ENCODE measurements around the gene C21orf91. TPM values are rescaled to one million over a fixed set of nuclear protein-coding genes. Genes with fewer than 3 reads are reported as not detected.

C21orf91 gene
- total RNA-seq, 2 experiments from 2014 or later: 40.9 to 42.2 TPM

DNA sequence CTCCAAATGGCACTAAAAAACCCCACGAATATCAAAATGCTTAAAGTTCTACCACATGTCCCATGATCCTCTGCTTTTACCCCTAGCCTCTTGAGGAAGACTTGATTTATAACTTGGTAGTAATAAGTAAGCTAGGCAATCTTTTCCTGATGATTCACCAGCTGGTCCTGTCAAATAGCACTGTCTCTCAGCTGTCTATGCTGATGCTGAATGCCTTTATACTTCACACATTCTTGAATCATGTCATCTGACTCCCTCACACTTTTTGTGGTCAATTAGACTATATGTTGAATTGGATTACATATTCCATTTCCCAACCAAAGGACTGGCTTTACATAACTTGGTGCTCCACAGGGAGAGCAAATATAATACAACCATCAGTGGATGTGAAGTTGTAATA is 16.6 kb downstream of the C21orf91 start:
- peaks cover 67% of the 10 kb centered on the region for H3K36me3 Mint-ChIP-seq (ENCODE audit: low read depth)
- Histone ChIP-seq H3K4me1 (ENCODE audit: insufficient read depth, low read length) (peaks cover 17% of the 10 kb centered on the region), H3K4me3 (ENCODE audit: low read length) (no peak overlapping the region), H3K36me3 (ENCODE audit: insufficient read depth, low read length) (peaks cover 29% of the 10 kb centered on the region), H3K9me3 (ENCODE audit: control insufficient read depth in 1 of 2, insufficient read depth in 1 of 2, low read length in 2 of 2) (no peaks in the 10 kb centered on the region), H3K27ac (ENCODE audit: low read depth in 1 of 2, low read length in 2 of 2) (no peak overlapping the region), H3K27me3 (ENCODE audit: control insufficient read depth in 1 of 2, insufficient read depth in 2 of 2, low read length in 2 of 2) (no peaks in the 10 kb centered on the region)
- H3K4me3 Mint-ChIP-seq: no peak overlapping the region
- peaks cover 67% of the 10 kb centered on the region for H3K4me1 Mint-ChIP-seq (ENCODE audit: low read depth)
- intact Hi-C loops (cut with DNase I, micrococcal nuclease): no loop called here
- H3K9me3 Mint-ChIP-seq: peaks cover 3% of the 10 kb centered on the region
- TF ChIP-seq, protein P1, sequence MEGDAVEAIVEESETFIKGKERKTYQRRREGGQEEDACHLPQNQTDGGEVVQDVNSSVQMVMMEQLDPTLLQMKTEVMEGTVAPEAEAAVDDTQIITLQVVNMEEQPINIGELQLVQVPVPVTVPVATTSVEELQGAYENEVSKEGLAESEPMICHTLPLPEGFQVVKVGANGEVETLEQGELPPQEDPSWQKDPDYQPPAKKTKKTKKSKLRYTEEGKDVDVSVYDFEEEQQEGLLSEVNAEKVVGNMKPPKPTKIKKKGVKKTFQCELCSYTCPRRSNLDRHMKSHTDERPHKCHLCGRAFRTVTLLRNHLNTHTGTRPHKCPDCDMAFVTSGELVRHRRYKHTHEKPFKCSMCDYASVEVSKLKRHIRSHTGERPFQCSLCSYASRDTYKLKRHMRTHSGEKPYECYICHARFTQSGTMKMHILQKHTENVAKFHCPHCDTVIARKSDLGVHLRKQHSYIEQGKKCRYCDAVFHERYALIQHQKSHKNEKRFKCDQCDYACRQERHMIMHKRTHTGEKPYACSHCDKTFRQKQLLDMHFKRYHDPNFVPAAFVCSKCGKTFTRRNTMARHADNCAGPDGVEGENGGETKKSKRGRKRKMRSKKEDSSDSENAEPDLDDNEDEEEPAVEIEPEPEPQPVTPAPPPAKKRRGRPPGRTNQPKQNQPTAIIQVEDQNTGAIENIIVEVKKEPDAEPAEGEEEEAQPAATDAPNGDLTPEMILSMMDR (IDR thresholded peaks at IDR 0.05): no peak
- ChIA-PET CTCF (no interaction called here), POLR2A (no interaction called here)
- no peaks in the 10 kb centered on the region for H3K27me3 Mint-ChIP-seq
- ATAC-seq (ENCODE audit: poor library complexity) (no peak), DNase-seq (no peak)
- peak overlapping the region; percentile 58 for H3K27ac Mint-ChIP-seq

DNA sequence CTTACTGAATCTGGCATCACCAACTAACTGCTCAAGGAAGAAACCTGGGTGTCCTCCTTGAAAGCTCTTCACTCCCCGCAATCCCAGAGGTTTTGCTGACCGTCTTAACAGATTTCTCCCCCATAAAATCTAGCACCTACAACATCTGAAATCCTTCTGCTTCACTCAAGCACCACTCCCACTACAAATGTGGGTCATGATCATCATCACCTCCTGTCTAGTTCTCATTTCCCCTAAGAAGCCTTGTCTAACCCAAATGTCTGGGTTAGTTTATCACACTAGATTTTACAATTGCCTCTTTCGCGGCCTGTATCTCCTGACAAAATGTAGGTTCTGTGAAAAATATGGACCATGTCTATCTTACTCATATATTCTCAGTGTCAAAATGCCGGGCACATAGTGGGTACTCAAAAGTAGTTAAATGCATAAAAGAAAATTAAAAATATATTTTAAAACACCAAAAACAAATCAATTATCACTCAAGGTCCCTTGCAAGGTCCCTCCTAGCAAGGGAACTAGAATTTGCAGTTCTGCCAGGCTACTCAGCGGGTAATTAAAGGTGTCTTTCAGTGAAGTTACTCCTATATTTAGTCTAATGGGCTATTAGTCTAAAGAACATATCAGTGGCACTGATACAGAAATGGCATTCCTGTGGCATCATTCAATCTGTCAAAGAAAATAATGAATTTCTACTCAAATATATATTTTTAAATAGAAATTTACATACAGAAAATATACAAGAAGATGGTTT is 19.6 kb downstream of the C21orf91 start:
- Histone ChIP-seq H3K9me3 (ENCODE audit: control insufficient read depth in 1 of 2, insufficient read depth in 1 of 2, low read length in 2 of 2) (no peaks in the 10 kb centered on the region), H3K4me3 (ENCODE audit: low read length) (no peak overlapping the region), H3K27me3 (ENCODE audit: control insufficient read depth in 1 of 2, insufficient read depth in 2 of 2, low read length in 2 of 2) (no peaks in the 10 kb centered on the region), H3K36me3 (ENCODE audit: insufficient read depth, low read length) (peaks cover 29% of the 10 kb centered on the region), H3K4me1 (ENCODE audit: insufficient read depth, low read length) (peaks cover 26% of the 10 kb centered on the region), H3K27ac (ENCODE audit: low read depth in 1 of 2, low read length in 2 of 2) (peak overlapping the region in 1 of 2 donors; percentile 14)
- DNase-seq: peak in 2 of 14 experiments; percentile 63 to 78
- H3K4me1 Mint-ChIP-seq (ENCODE audit: low read depth): peaks cover 66% of the 10 kb centered on the region
- H3K9me3 Mint-ChIP-seq: no peaks in the 10 kb centered on the region
- peak overlapping the region; percentile 2 for H3K4me3 Mint-ChIP-seq
- intact Hi-C loops (cut with DNase I, micrococcal nuclease): no loop called here
- peaks cover 64% of the 10 kb centered on the region for H3K36me3 Mint-ChIP-seq (ENCODE audit: low read depth)
- peak overlapping the region; percentile 83 for H3K27ac Mint-ChIP-seq
- POLR2A ChIA-PET: interaction anchor here (0.9 to 2.3 kb wide), 6 partner anchors 12 to 188 kb away, joined by 3 to 13 read pairs (median 6); partner anchors contain the start of gene C21orf91
- TF ChIP-seq, protein P1 (IDR thresholded peaks at IDR 0.05): no peak
- H3K27me3 Mint-ChIP-seq: no peaks in the 10 kb centered on the region
- CTCF ChIA-PET: interaction anchor here (1.0 to 2.4 kb wide), 4 partner anchors 12 to 186 kb away, joined by 3 to 7 read pairs (median 4); no protein-coding TSS in a partner anchor
- peak; percentile 72 for ATAC-seq (ENCODE audit: poor library complexity)

DNA sequence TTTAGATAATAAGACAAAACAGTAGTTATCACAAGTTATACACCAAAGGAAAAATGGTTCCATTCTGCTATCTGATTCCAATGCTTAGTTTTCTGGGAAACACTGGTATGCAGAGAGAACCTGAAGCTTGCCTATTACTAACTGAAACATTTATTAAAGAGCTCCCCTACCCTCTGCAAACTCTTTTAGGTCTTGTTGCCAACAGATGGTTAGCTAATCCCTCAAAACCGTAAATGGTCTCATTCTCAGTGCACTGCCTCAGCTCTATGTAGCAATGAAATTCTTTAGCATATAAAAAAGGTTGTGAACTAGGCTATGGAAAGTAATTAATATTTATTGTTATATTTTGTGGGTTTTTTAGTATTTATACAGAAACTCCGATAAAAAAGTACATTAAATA is 20.4 kb downstream of the C21orf91 start:
- intact Hi-C loops (cut with DNase I, micrococcal nuclease): no loop called here
- CTCF ChIA-PET: interaction anchor here (1.0 to 2.4 kb wide), 4 partner anchors 12 to 185 kb away, joined by 3 to 7 read pairs (median 4); no protein-coding TSS in a partner anchor
- TF ChIP-seq, protein P1 (IDR thresholded peaks at IDR 0.05): no peak

More for the DNA sequence above, 20.4 kb downstream of the C21orf91 start:
- no peak overlapping the region for H3K4me3 ChIP-seq (ENCODE audit: low read length)
- Mint-ChIP-seq H3K36me3 (ENCODE audit: low read depth) (peaks cover 64% of the 10 kb centered on the region), H3K4me3 (no peak overlapping the region), H3K9me3 (no peaks in the 10 kb centered on the region), H3K4me1 (ENCODE audit: low read depth) (peaks cover 66% of the 10 kb centered on the region), H3K27ac (peak overlapping the region; percentile 83), H3K27me3 (no peaks in the 10 kb centered on the region)
- no peaks in the 10 kb centered on the region for H3K9me3 ChIP-seq (ENCODE audit: control insufficient read depth in 1 of 2, insufficient read depth in 1 of 2, low read length in 2 of 2)
- POLR2A ChIA-PET: interaction anchor here (0.6 to 2.3 kb wide), 8 partner anchors 11 to 187 kb away, joined by 3 to 13 read pairs (median 3); partner anchors contain the start of gene C21orf91
- H3K27ac ChIP-seq (ENCODE audit: low read depth in 1 of 2, low read length in 2 of 2): peak overlapping the region in 1 of 2 donors; percentile 14
- DNase-seq: no peak
- H3K4me1 ChIP-seq (ENCODE audit: insufficient read depth, low read length): peaks cover 25% of the 10 kb centered on the region
- H3K36me3 ChIP-seq (ENCODE audit: insufficient read depth, low read length): peaks cover 28% of the 10 kb centered on the region
- ATAC-seq (ENCODE audit: poor library complexity): no peak
- H3K27me3 ChIP-seq (ENCODE audit: control insufficient read depth in 1 of 2, insufficient read depth in 2 of 2, low read length in 2 of 2): no peaks in the 10 kb centered on the region

All from CD4-positive, alpha-beta T cell (primary cell).